Esophagus squamous epithelium (tissue), 5 donors: ENCODE measurements around the gene CIB4. TPM values are rescaled to one million over a fixed set of nuclear protein-coding genes. Genes with fewer than 3 reads are reported as not detected.

ENCODE experiments used
- DNase-seq: peaks from one replicate; lab custom pipeline; 2025; lab: John Stamatoyannopoulos, UW
- H3K27ac ChIP-seq, 4 donors: fragments of 200-600 bp; sonication (generic); one replicate each; pipeline ENCODE4 v1.5.1; 2016 to 2019; ENCODE audit warnings: mild to moderate bottlenecking in 1 of 4
- H3K27me3 ChIP-seq, 4 donors: fragments of 200-600 bp; sonication (generic); 1 replicate in 3 of 4; 2 replicates in 1 of 4; pipeline versions ENCODE4 v1.5.1 to v1.6.0; 2017 to 2021; ENCODE audit warnings: antibody characterized with exemption in 1 of 4
- H3K36me3 ChIP-seq, 3 donors: fragments of 200-600 bp; sonication (generic); one replicate each; pipeline ENCODE4 v1.5.1; 2016 to 2019
- H3K4me1 ChIP-seq, 3 donors: fragments of 200-600 bp; sonication (generic); one replicate each; pipeline ENCODE4 v1.5.1; 2017 to 2019
- H3K4me3 ChIP-seq, 4 donors: fragments of 200-600 bp; sonication (generic); 1 replicate in 3 of 4; 2 replicates in 1 of 4; pipeline ENCODE4 v1.5.1; 2016 to 2019; ENCODE audit warnings: mild to moderate bottlenecking in 2 of 4, moderate library complexity in 1 of 4
- H3K9me3 ChIP-seq, 3 donors: fragments of 200-600 bp; sonication (generic); one replicate each; pipeline ENCODE4 v1.5.1; 2016 to 2019
- POLR2A ChIP-seq, 4 donors: fragments of 450-650 bp; IDR thresholded peaks; one replicate each; pipeline ENCODE4 v1.6.1; 2017; ENCODE audit warnings: antibody characterized with exemption in 4 of 4, mild to moderate bottlenecking in 4 of 4, moderate library complexity in 3 of 4
- WGBS, 2 donors: methylation state at CpG; one replicate each; pipeline ENCODE4 v1.1.5; 2018; 5-methylcytosine and 5-hydroxymethylcytosine counted together
- intact Hi-C: fragments of 100-400 bp; cut with DNase I; formaldehyde crosslinking; loops from one replicate; pipeline ENCODE4 v1.15.0; 2022
- total RNA-seq, 4 donors: library from RNA; depleted of rRNA; stranded (reverse); fragments of >200 nt; gene quantifications; one replicate each; pipeline ENCODE4 v1.1.0, GENCODE V29; 2016
- TF ChIP-seq, protein P1 (sequence below), 6 experiments: fragments of 450-650 bp in 4 of 6; fragments of 200-600 bp in 2 of 6; sonication (generic) in 2 of 6; IDR thresholded peaks; one replicate each; pipeline ENCODE4 v1.5.1; 2016 to 2019; ENCODE audit warnings: antibody characterized with exemption in 6 of 6, mild to moderate bottlenecking in 4 of 6, moderate library complexity in 4 of 6
- donor health status: DM: yes; HTN: yes; CAD: no.

CIB4 gene
- total RNA-seq, 4 donors from 2014 or later, result 0.57 TPM; not detected in 3

- no peak for TF ChIP-seq POLR2A (IDR thresholded peaks at IDR 0.05)
- TF ChIP-seq, protein P1, sequence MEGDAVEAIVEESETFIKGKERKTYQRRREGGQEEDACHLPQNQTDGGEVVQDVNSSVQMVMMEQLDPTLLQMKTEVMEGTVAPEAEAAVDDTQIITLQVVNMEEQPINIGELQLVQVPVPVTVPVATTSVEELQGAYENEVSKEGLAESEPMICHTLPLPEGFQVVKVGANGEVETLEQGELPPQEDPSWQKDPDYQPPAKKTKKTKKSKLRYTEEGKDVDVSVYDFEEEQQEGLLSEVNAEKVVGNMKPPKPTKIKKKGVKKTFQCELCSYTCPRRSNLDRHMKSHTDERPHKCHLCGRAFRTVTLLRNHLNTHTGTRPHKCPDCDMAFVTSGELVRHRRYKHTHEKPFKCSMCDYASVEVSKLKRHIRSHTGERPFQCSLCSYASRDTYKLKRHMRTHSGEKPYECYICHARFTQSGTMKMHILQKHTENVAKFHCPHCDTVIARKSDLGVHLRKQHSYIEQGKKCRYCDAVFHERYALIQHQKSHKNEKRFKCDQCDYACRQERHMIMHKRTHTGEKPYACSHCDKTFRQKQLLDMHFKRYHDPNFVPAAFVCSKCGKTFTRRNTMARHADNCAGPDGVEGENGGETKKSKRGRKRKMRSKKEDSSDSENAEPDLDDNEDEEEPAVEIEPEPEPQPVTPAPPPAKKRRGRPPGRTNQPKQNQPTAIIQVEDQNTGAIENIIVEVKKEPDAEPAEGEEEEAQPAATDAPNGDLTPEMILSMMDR (IDR thresholded peaks at IDR 0.05), result no peak
- H3K4me1 ChIP-seq, result peaks cover 0 to 8% (median under 1%) of the 10 kb centered on the region in 3 donors
- DNase-seq, result no peak
- 71 to 83% methylated on average over 12 to 17 of the region's 18 CpGs for WGBS, 2 donors
- H3K27me3 ChIP-seq, result peaks cover 0 to 87% (median 0%) of the 10 kb centered on the region in 4 donors
- H3K4me3 ChIP-seq, result no peak overlapping the region
- no peaks in the 10 kb centered on the region for H3K36me3 ChIP-seq
- no peaks in the 10 kb centered on the region for H3K9me3 ChIP-seq
- intact Hi-C loops, result no loop called here
- no peak overlapping the region for H3K27ac ChIP-seq
Observed at GRCh38 chr2:26581991-26582842, 58.9 kb downstream of the CIB4 start.

- DNase-seq, result no peak
- Histone ChIP-seq H3K4me3 (no peak overlapping the region), H3K27me3 (peaks cover 0 to 89% (median 0%) of the 10 kb centered on the region in 4 donors), H3K4me1 (peaks cover 0 to 16% (median 6%) of the 10 kb centered on the region in 3 donors), H3K9me3 (no peaks in the 10 kb centered on the region), H3K27ac (no peak overlapping the region), H3K36me3 (no peaks in the 10 kb centered on the region)
- 82 to 84% methylated on average over 10 of the region's 12 CpGs for WGBS, 2 donors
- intact Hi-C loops, result no loop called here
- TF ChIP-seq, protein P1 (IDR thresholded peaks at IDR 0.05), result no peak
- no peak for TF ChIP-seq POLR2A (IDR thresholded peaks at IDR 0.05)
Observed at GRCh38 chr2:26581266-26581990, 59.7 kb downstream of the CIB4 start.

- TF ChIP-seq, protein P1 (IDR thresholded peaks at IDR 0.05), result no peak
- TF ChIP-seq POLR2A (IDR thresholded peaks at IDR 0.05), result no peak
- no peaks in the 10 kb centered on the region for H3K36me3 ChIP-seq
- intact Hi-C loops, result no loop called here
- H3K9me3 ChIP-seq, result no peaks in the 10 kb centered on the region
- H3K27me3 ChIP-seq, result peaks cover 0 to 88% (median 0%) of the 10 kb centered on the region in 4 donors
- 71 to 85% methylated on average over 3 to 5 of the region's 5 CpGs for WGBS, 2 donors
- H3K27ac ChIP-seq, result no peak overlapping the region
- no peak for DNase-seq
- peaks cover 0 to 17% (median 6%) of the 10 kb centered on the region in 3 donors for H3K4me1 ChIP-seq
- no peak overlapping the region for H3K4me3 ChIP-seq
Observed at GRCh38 chr2:26580751-26581150, 60.4 kb downstream of the CIB4 start.

DNA sequence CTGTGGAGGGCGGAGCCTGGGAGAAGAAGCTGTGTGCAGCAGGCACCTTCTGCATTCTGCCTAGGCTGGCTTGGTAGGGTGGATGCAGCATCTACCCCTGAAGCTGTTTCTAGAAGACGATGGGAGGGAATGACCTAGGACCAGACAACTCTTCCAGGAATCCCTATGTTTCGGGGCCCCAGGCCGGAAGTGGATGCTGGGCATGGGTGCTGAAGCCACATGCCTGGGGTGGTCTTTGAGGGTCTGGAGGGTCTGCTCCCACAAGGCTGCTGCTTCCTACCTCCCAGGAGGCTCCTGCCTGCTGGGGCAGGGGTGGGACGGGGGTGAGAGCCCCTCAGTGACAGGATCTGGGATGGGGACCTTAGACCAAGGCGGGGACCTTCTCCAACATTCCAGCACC is 61.0 kb downstream of the CIB4 start:
- DNase-seq, result no peak
- H3K27ac ChIP-seq, result no peak overlapping the region
- no peaks in the 10 kb centered on the region for H3K9me3 ChIP-seq
- WGBS, 2 donors, result 75% methylated on average over 1 to 4 of the region's 6 CpGs
- no peaks in the 10 kb centered on the region for H3K36me3 ChIP-seq
- peaks cover 0 to 17% (median 6%) of the 10 kb centered on the region in 3 donors for H3K4me1 ChIP-seq
- intact Hi-C loops, result no loop called here
- H3K27me3 ChIP-seq, result peaks cover 0 to 82% (median 0%) of the 10 kb centered on the region in 4 donors
- TF ChIP-seq, protein P1 (IDR thresholded peaks at IDR 0.05), result no peak
- TF ChIP-seq POLR2A (IDR thresholded peaks at IDR 0.05), result no peak
- no peak overlapping the region for H3K4me3 ChIP-seq

GRCh38 chr2:26579723-26580040 is 61.5 kb downstream of the CIB4 start:
- H3K27me3 ChIP-seq, result peaks cover 0 to 78% (median 0%) of the 10 kb centered on the region in 4 donors
- intact Hi-C loops, result no loop called here
- H3K4me3 ChIP-seq, result no peak overlapping the region
- no peaks in the 10 kb centered on the region for H3K36me3 ChIP-seq
- H3K27ac ChIP-seq, result no peak overlapping the region
- no peak for DNase-seq
- no peaks in the 10 kb centered on the region for H3K9me3 ChIP-seq
- peaks cover 0 to 17% (median 6%) of the 10 kb centered on the region in 3 donors for H3K4me1 ChIP-seq
- TF ChIP-seq, protein P1 (IDR thresholded peaks at IDR 0.05), result no peak
- no peak for TF ChIP-seq POLR2A (IDR thresholded peaks at IDR 0.05)
- WGBS, 2 donors, result 67 to 81% methylated on average over 5 of the region's 5 CpGs
